ENCODE measurements around the gene SCRN2. TPM values are rescaled to one million over a fixed set of nuclear protein-coding genes. Genes with fewer than 3 reads are reported as not detected.
A peak's percentile ranks its signal among the peaks of the same experiment; 100 is the strongest.

Gene SCRN2
- total and polyA plus RNA-seq, 2 experiments from 2014 or later: 40.6 to 45.5 TPM

GRCh38 chr17:47831934-47832327, 9.1 kb downstream of the SCRN2 start (continued):
- TF ChIP-seq, protein P1, sequence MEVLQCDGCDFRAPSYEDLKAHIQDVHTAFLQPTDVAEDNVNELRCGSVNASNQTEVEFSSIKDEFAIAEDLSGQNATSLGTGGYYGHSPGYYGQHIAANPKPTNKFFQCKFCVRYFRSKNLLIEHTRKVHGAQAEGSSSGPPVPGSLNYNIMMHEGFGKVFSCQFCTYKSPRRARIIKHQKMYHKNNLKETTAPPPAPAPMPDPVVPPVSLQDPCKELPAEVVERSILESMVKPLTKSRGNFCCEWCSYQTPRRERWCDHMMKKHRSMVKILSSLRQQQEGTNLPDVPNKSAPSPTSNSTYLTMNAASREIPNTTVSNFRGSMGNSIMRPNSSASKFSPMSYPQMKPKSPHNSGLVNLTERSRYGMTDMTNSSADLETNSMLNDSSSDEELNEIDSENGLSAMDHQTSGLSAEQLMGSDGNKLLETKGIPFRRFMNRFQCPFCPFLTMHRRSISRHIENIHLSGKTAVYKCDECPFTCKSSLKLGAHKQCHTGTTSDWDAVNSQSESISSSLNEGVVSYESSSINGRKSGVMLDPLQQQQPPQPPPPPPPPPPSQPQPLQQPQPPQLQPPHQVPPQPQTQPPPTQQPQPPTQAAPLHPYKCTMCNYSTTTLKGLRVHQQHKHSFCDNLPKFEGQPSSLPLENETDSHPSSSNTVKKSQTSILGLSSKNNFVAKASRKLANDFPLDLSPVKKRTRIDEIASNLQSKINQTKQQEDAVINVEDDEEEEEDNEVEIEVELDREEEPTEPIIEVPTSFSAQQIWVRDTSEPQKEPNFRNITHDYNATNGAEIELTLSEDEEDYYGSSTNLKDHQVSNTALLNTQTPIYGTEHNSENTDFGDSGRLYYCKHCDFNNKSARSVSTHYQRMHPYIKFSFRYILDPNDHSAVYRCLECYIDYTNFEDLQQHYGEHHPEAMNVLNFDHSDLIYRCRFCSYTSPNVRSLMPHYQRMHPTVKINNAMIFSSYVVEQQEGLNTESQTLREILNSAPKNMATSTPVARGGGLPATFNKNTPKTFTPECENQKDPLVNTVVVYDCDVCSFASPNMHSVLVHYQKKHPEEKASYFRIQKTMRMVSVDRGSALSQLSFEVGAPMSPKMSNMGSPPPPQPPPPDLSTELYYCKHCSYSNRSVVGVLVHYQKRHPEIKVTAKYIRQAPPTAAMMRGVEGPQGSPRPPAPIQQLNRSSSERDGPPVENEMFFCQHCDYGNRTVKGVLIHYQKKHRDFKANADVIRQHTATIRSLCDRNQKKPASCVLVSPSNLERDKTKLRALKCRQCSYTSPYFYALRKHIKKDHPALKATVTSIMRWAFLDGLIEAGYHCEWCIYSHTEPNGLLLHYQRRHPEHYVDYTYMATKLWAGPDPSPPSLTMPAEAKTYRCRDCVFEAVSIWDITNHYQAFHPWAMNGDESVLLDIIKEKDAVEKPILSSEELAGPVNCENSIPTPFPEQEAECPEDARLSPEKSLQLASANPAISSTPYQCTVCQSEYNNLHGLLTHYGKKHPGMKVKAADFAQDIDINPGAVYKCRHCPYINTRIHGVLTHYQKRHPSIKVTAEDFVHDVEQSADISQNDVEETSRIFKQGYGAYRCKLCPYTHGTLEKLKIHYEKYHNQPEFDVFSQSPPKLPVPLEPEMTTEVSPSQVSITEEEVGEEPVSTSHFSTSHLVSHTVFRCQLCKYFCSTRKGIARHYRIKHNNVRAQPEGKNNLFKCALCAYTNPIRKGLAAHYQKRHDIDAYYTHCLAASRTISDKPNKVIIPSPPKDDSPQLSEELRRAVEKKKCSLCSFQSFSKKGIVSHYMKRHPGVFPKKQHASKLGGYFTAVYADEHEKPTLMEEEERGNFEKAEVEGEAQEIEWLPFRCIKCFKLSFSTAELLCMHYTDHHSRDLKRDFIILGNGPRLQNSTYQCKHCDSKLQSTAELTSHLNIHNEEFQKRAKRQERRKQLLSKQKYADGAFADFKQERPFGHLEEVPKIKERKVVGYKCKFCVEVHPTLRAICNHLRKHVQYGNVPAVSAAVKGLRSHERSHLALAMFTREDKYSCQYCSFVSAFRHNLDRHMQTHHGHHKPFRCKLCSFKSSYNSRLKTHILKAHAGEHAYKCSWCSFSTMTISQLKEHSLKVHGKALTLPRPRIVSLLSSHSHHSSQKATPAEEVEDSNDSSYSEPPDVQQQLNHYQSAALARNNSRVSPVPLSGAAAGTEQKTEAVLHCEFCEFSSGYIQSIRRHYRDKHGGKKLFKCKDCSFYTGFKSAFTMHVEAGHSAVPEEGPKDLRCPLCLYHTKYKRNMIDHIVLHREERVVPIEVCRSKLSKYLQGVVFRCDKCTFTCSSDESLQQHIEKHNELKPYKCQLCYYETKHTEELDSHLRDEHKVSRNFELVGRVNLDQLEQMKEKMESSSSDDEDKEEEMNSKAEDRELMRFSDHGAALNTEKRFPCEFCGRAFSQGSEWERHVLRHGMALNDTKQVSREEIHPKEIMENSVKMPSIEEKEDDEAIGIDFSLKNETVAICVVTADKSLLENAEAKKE (CRISPR knock-in tag; IDR thresholded peaks at IDR 0.05): no peak
- TF ChIP-seq EZH2phosphoT487 (IDR thresholded peaks at IDR 0.05; ENCODE audit: unreplicated experiment): no peak
- no peak for TF ChIP-seq STAT1 (IDR thresholded peaks at IDR 0.05; ENCODE audit: unreplicated experiment)
- no peak for TF ChIP-seq ETS1 (IDR thresholded peaks at IDR 0.05)
- no peak for TF ChIP-seq ZNF114 (CRISPR knock-in tag; IDR thresholded peaks at IDR 0.05)

DNA sequence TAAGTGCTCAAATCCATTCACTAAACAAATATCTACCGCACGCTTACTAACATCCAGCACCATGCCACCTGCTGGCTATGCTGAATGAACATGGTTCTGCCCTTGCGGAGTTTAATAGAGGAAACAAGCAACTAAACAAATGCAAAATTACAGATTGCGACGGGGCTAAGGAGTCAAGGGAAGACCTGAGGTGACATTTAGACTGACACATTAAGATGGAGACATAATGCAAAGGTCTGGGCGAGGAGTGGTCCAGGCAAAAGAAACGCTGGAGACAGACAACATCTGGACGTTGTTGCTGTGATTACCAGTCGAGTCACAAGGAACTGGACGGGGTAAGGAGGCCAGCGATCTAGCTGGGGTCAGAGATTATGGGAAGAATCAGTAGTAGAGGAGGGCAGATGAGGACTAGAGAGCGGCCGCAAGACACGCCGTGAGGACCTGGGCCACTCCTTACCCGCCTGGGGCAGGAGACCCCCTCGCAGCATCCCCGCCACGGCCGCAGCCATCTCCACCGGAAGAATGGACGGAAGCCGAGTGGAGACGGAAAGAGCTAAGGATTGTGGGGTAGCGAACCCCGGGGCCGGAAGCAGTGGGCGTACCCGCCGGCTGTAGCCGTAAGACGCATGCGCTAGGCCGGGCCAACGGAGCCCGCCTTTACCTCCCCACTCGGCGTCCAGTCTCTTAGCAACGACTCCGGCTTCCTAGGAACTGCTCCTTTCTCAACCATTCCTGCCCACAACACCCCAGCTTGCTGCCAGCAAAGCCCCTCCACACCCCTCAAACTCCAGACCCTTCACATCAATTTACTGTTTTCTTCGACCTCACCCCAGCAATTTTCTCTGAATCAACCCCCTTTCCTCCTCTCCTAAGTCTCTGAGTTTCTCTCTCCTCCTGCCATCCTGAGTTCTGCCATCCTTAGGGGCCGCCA, 9.8 kb downstream of the SCRN2 start, which contains the start of the genes LRRC46 and MRPL10:
Gene LRRC46, plus strand, starts transcription at position 668 of the 931 bp plus-strand sequence. CDS start 320 bp downstream, outside the sequence.
Gene MRPL10, minus strand, starts transcription at position 539 of the 931 bp plus-strand sequence. Its CDS starts 30 bp downstream, at position 509.
- Histone ChIP-seq H3K4me2 (peak within 1 kb of the TSS; percentile 83), H3F3A (replicated peaks; ENCODE audit: low read depth) (peaks cover 4% of the 10 kb centered on the region; the same call in 1 of the 2 replicates), H3K9me2 (ENCODE audit: insufficient read depth) (no peaks in the 10 kb centered on the region), H3K4me1 (ENCODE audit: insufficient read depth) (peaks cover 11% of the 10 kb centered on the region; the same call in 1 of the 2 replicates), H3K79me2 (replicated peaks; ENCODE audit: insufficient read depth) (peaks cover 20% of the 10 kb centered on the region), H3K27me3 (ENCODE audit: insufficient read depth) (no peaks in the 10 kb centered on the region), H3K4me3 (peak within 1 kb of the TSS; percentile 72), H3K27ac (ENCODE audit: low read depth) (peak within 1 kb of the TSS; percentile 75; the same call in 1 of the 2 replicates), H3K36me3 (ENCODE audit: insufficient read depth) (peaks cover 5% of the 10 kb centered on the region; the same call in 1 of the 2 replicates), H2AFZ (peak within 1 kb of the TSS; percentile 83), H4K20me1 (replicated peaks; ENCODE audit: insufficient read depth) (peaks cover 8% of the 10 kb centered on the region)
- Mint-ChIP-seq H3K4me1 (peaks cover 8% of the 10 kb centered on the region), H3K9me3 (no peaks in the 10 kb centered on the region; the same call in 2 of the 3 replicates), H3K36me3 (ENCODE audit: low read depth) (peaks cover 22% of the 10 kb centered on the region), H3K4me3 (peak within 1 kb of the TSS; percentile 93), H3K27me3 (ENCODE audit: insufficient read depth, low read depth, poor library complexity) (peaks cover 14% of the 10 kb centered on the region), H3K27ac (peak within 1 kb of the TSS; percentile 89)
- DNase-seq (ENCODE audit: low spot score) (peak; percentile 98), ATAC-seq (peak; percentile 98)
- TF ChIP-seq CTCF (conservative IDR thresholded peaks at IDR 0.05; ENCODE audit: low read depth in 2 of 2): peak; percentile 35 to 57
- peak; percentile 97 for TF ChIP-seq POLR2AphosphoS5 (IDR thresholded peaks at IDR 0.05; ENCODE audit: low read depth)
- no peak for TF ChIP-seq STAT1 (IDR thresholded peaks at IDR 0.05; ENCODE audit: unreplicated experiment)
- TF ChIP-seq EZH2 (IDR thresholded peaks at IDR 0.05; ENCODE audit: low read depth, unreplicated experiment): no peak
- no peak for TF ChIP-seq JUNB (IDR thresholded peaks at IDR 0.05; ENCODE audit: unreplicated experiment)
- no peak for TF ChIP-seq EZH2phosphoT487 (IDR thresholded peaks at IDR 0.05; ENCODE audit: unreplicated experiment)
- no peak for TF ChIP-seq NANOG (IDR thresholded peaks at IDR 0.05; ENCODE audit: borderline replicate concordance)
- peak; percentile 89 for TF ChIP-seq ETS1 (IDR thresholded peaks at IDR 0.05)
- TF ChIP-seq CREB1 (CRISPR knock-in tag; IDR thresholded peaks at IDR 0.05; ENCODE audit: low read depth): no peak
- no peak for TF ChIP-seq ZNF114 (CRISPR knock-in tag; IDR thresholded peaks at IDR 0.05)
